K562 (cell line): ENCODE data around the gene TPK1. TPM values are rescaled to one million over a fixed set of nuclear protein-coding genes. Genes with fewer than 3 reads are reported as not detected.

Experiments used
- ATAC-seq: fragments of 200-7000 bp; cut with Tn5 transposase; 3 replicates; pipeline ENCODE4 v1.9.1; 2020; ENCODE audit warnings: moderate library complexity
- BruUV-seq: library from RNA; stranded (reverse); fragments of 400-500 nt; replicated peaks from 2 replicates; lab custom pipeline; 2021; lab: Mats Ljungman, UMichigan
- CTCF ChIA-PET: fragments of 300-600 bp; formaldehyde crosslinking; extraction: SDS; loops from one replicate; lab custom pipeline; 2021; ENCODE audit warnings: low intra/inter-chr PET ratio; lab: Yijun Ruan, JAX
- POLR2A ChIA-PET: fragments of 300-600, 350-650 bp; sonication (Branson Sonifier 250); formaldehyde crosslinking; extraction: SDS; loops from one replicate; lab custom pipeline; 2021; ENCODE audit warnings: antibody characterized with exemption, inconsistent platforms; lab: Yijun Ruan, JAX
- DNase-seq, 4 experiments: peaks; one replicate each; pipeline versions ENCODE4 v3.0.0 to v3.0.0-alpha.2; 2011 to 2018; ENCODE audit warnings: low spot score in 3 of 4, mixed read lengths in 3 of 4; ENCODE audit errors: extremely low read depth in 1 of 4
- FAIRE-seq: peaks from 2 replicates; lab custom pipeline; 2011; peaks lifted over from hg19 to GRCh38; lab: Jason Lieb, UNC
- H2AFZ ChIP-seq: 2 replicates; pipeline ENCODE4 v1.6.0; 2011; ENCODE audit warnings: low read depth, low read length, control low read depth, inconsistent platforms
- H3K27ac ChIP-seq: fragments of 200-600 bp; 3 replicates; pipeline ENCODE4 v1.8.0; 2011; ENCODE audit warnings: low read depth, mild to moderate bottlenecking, control low read depth, inconsistent platforms, low read length, moderate library complexity, mixed read lengths; ENCODE audit errors: extremely low read depth
- H3K27me3 ChIP-seq, 2 experiments: fragments of 300-600 bp in 1 of 2; 2 replicates in 1 of 2; 3 replicates in 1 of 2; pipeline versions ENCODE4 v1.6.0 to v1.8.0; 2011; ENCODE audit warnings: inconsistent platforms in 2 of 2, low read length in 2 of 2, mild to moderate bottlenecking in 1 of 2, mixed read lengths in 1 of 2, moderate library complexity in 1 of 2; ENCODE audit not compliant: control insufficient read depth in 2 of 2, insufficient read depth in 2 of 2
- H3K36me3 ChIP-seq: fragments of 300-600 bp; 3 replicates; pipeline ENCODE4 v1.8.0; 2011; ENCODE audit warnings: mild to moderate bottlenecking, low read length, inconsistent platforms; ENCODE audit not compliant: control insufficient read depth, insufficient read depth
- H3K4me1 ChIP-seq, 2 experiments: fragments of 200-600 bp in 1 of 2; replicated peaks in 1 of 2; 2 replicates in 1 of 2; 3 replicates in 1 of 2; pipeline versions ENCODE4 v1.5.1 to v1.8.0; 2011; ENCODE audit warnings: inconsistent platforms in 2 of 2, low read length in 2 of 2, mild to moderate bottlenecking in 1 of 2, mixed read lengths in 1 of 2, moderate library complexity in 1 of 2; ENCODE audit not compliant: control insufficient read depth in 2 of 2, insufficient read depth in 2 of 2
- H3K4me2 ChIP-seq: 2 replicates; pipeline ENCODE4 v1.6.1; 2011; ENCODE audit warnings: low read length, control low read depth, inconsistent platforms, mixed read lengths; ENCODE audit not compliant: insufficient read depth
- H3K4me3 ChIP-seq: fragments of 200-600 bp; sonication (generic), shearing (Covaris generic); 2 replicates; pipeline ENCODE4 v1.5.1; 2016; ENCODE audit warnings: control low read depth, inconsistent platforms
- H3K79me2 ChIP-seq: fragments of 200-600 bp; 3 replicates; pipeline ENCODE4 v1.8.0; 2011; ENCODE audit warnings: low read length, inconsistent platforms; ENCODE audit not compliant: control insufficient read depth, insufficient read depth
- H3K9ac ChIP-seq, 2 experiments: 2 replicates each; pipeline versions ENCODE4 v1.6.0 to v1.6.1; 2011; ENCODE audit warnings: low read depth in 2 of 2, low read length in 2 of 2, control low read depth in 1 of 2, inconsistent platforms in 1 of 2, mild to moderate bottlenecking in 1 of 2, mixed read lengths in 1 of 2; ENCODE audit not compliant: insufficient read depth in 1 of 2
- H3K9me1 ChIP-seq: one replicate; pipeline ENCODE4 v1.6.0; 2011; ENCODE audit warnings: inconsistent platforms, mild to moderate bottlenecking, low read length, moderate library complexity; ENCODE audit not compliant: control insufficient read depth, insufficient read depth
- H3K9me3 ChIP-seq: replicated peaks from 2 replicates; pipeline ENCODE4 v1.5.1; 2011; ENCODE audit warnings: low read depth, low read length, inconsistent platforms; ENCODE audit not compliant: control insufficient read depth, insufficient read depth
- H4K20me1 ChIP-seq: replicated peaks from 2 replicates; pipeline ENCODE4 v1.6.1; 2011; ENCODE audit warnings: low read length, inconsistent platforms, mixed read lengths; ENCODE audit not compliant: control insufficient read depth, insufficient read depth
- FOXO4 ChIP-seq: fragments of 450-650 bp; formaldehyde crosslinking; IDR thresholded peaks from 2 replicates; pipeline ENCODE4 v1.4.0; 2020; ENCODE audit warnings: mild to moderate bottlenecking, moderate library complexity
- LARP7 ChIP-seq: fragments of 450-650 bp; IDR thresholded peaks from 2 replicates; pipeline ENCODE4 v1.6.1; 2016
- PRPF4 ChIP-seq: fragments of 200-400 bp; formaldehyde crosslinking; IDR thresholded peaks from one replicate; pipeline ENCODE4 v1.6.1; 2017; ENCODE audit warnings: low read length, low read depth, mild to moderate bottlenecking; ENCODE audit not compliant: insufficient read depth, poor library complexity, severe bottlenecking
- USF2 ChIP-seq: sonication (generic); formaldehyde crosslinking; IDR thresholded peaks from 2 replicates; pipeline ENCODE4 v1.5.0; 2020; ENCODE audit warnings: missing genetic modification reagents
- ZBTB17 ChIP-seq: fragments of 450-650 bp; formaldehyde crosslinking; IDR thresholded peaks from 2 replicates; pipeline ENCODE4 v1.4.0; 2020; ENCODE audit warnings: mild to moderate bottlenecking
- WGBS: fragments of 100-300 bp; shearing (Covaris generic); methylation state at CpG from one replicate; pipeline ENCODE4 v1.1.6; 2016; ENCODE audit warnings: low coverage, mixed read lengths; ENCODE audit not compliant: insufficient coverage; ENCODE audit errors: missing lambda C conversion rate; 5-methylcytosine and 5-hydroxymethylcytosine counted together
- in situ Hi-C: fragments of 300-500 bp; cut with MboI; formaldehyde crosslinking; loops from 4 replicates; pipeline ENCODE4 v1.15.0; 2018; ENCODE audit warnings: inconsistent platforms, mixed read lengths
- intact Hi-C: fragments of 100-400 bp; cut with micrococcal nuclease; formaldehyde crosslinking; loops from 2 replicates; pipeline ENCODE4 v1.14.2; 2022
- polyA plus RNA-seq, 8 experiments: library from polyadenylated mRNA; depleted of rRNA in 4 of 8; stranded (reverse) in 5 of 8; unstranded in 3 of 8; fragments of >200 nt; fragmentation: Nextera tagmentation in 2 of 8; fragmentation: Illumina TruSeq in 1 of 8; extraction: Ambion mirVana in 2 of 8; extraction: Trizol in 1 of 8; gene quantifications; 2 replicates each; pipeline versions ENCODE4 v1.2.1 to v1.2.3, GENCODE V29; 2011 to 2014; ENCODE audit warnings: inconsistent platforms in 1 of 8, missing spikeins in 1 of 8
- total RNA-seq, 7 experiments: library from RNA; depleted of rRNA in 6 of 7; stranded (reverse); fragments of >200 nt in 6 of 7; fragmentation: Illumina TruSeq in 2 of 7; extraction: Trizol in 2 of 7; gene quantifications; 2 replicates each; pipeline versions ENCODE4 v1.2.1 to v1.2.3, GENCODE V29; 2011 to 2021; ENCODE audit warnings: low replicate concordance in 1 of 7

Gene TPK1
- total and polyA plus RNA-seq, 9 of the 15 experiments (the other 6 are each of a cell fraction or from before 2014, with no cell fraction given), result 5.1 to 16.2 (median 9.2) TPM

- Histone ChIP-seq H3K9me3 (no peaks in the 10 kb centered on the region), H3K27me3 (no peaks in the 10 kb centered on the region), H3K4me3 (no peak overlapping the region), H4K20me1 (no peaks in the 10 kb centered on the region), H3K9ac (no peak overlapping the region), H2AFZ (no peak overlapping the region), H3K9me1 (no peaks in the 10 kb centered on the region), H3K36me3 (no peaks in the 10 kb centered on the region), H3K79me2 (no peaks in the 10 kb centered on the region), H3K4me1 (no peaks in the 10 kb centered on the region), H3K4me2 (no peak overlapping the region), H3K27ac (no peak overlapping the region)
- no peak for FAIRE-seq
- no TSS peak for BruUV-seq
- no peak for ATAC-seq
- POLR2A ChIA-PET, result no interaction called here
- intact Hi-C loops (no loop called here), in situ Hi-C loops (no loop called here)
- TF ChIP-seq PRPF4 (no peak), LARP7 (no peak), USF2 (CRISPR knock-in tag) (no peak), FOXO4 (CRISPR knock-in tag) (no peak), ZBTB17 (CRISPR knock-in tag) (no peak)
- whole genome bisulfite sequencing, result 10% methylated on average over 2 of the region's 2 CpGs
- DNase-seq, result no peak
- CTCF ChIA-PET, result no interaction called here
Measured at GRCh38 chr7:144474800-144475615, 360.8 kb downstream of the TPK1 start.
